NCI-H1417 treated with DMSO at 0.1 percent for 48 hours (cell line): ENCODE data around the gene HSDL1.

Experiments
- DNase-seq: peaks from one replicate; lab custom pipeline; 2025; lab: John Stamatoyannopoulos, UW

HSDL1 gene

GRCh38 chr16:84144859-84145639 lies at the start of gene HSDL1, which contains the start of gene DNAAF1:
HSDL1 (minus strand) TSS chr16:84145177; CDS start chr16:84131321, 13,856 bp downstream.
DNAAF1 (plus strand) TSS chr16:84145308; CDS start chr16:84145441, 133 bp downstream.
- peak; percentile 20 for DNase-seq

- DNase-seq = no peak
Measured at GRCh38 chr16:84194018-84194417, 49.0 kb upstream of the HSDL1 start.

GRCh38 chr16:84193480-84193879 lies 48.5 kb upstream of the HSDL1 start:
- DNase-seq = no peak

GRCh38 chr16:84191466-84191865 lies 46.5 kb upstream of the HSDL1 start:
- DNase-seq = no peak

- DNase-seq = no peak
Measured at GRCh38 chr16:84190731-84191388, 45.9 kb upstream of the HSDL1 start, which contains the start of gene ADAD2. ADAD2 (plus strand) TSS chr16:84191157; CDS start chr16:84191231, 74 bp downstream.

- DNase-seq = peak; percentile 15
Measured at GRCh38 chr16:84186685-84187437, 41.9 kb upstream of the HSDL1 start, which contains the start of gene TAF1C. TAF1C (minus strand) TSS chr16:84187057; CDS start chr16:84184988, 2,069 bp downstream.

- DNase-seq = no peak
Measured at GRCh38 chr16:84184775-84185174, 39.8 kb upstream of the HSDL1 start.

GRCh38 chr16:84183911-84184591 lies 39.1 kb upstream of the HSDL1 start:
- DNase-seq = no peak

GRCh38 chr16:84183572-84183875 lies 38.5 kb upstream of the HSDL1 start:
- no peak for DNase-seq

- no peak for DNase-seq
Measured at GRCh38 chr16:84182680-84183571, 37.9 kb upstream of the HSDL1 start.

GRCh38 chr16:84182104-84182503 lies 37.1 kb upstream of the HSDL1 start:
- DNase-seq = no peak

- DNase-seq = no peak
Measured at GRCh38 chr16:84181144-84181915, 36.4 kb upstream of the HSDL1 start.

- no peak for DNase-seq
Measured at GRCh38 chr16:84180519-84181140, 35.7 kb upstream of the HSDL1 start.

- DNase-seq = no peak
Measured at GRCh38 chr16:84179612-84180320, 34.8 kb upstream of the HSDL1 start.

GRCh38 chr16:84178892-84179611 lies 34.1 kb upstream of the HSDL1 start:
- DNase-seq = no peak

- no peak for DNase-seq
Measured at GRCh38 chr16:84178146-84178765, 33.3 kb upstream of the HSDL1 start.

GRCh38 chr16:84177741-84178073 lies 32.7 kb upstream of the HSDL1 start:
- no peak for DNase-seq
